GM18507 (cell line): ENCODE results near the gene CLCN1.

ENCODE experiments used
- DNase-seq: peaks from one replicate; pipeline ENCODE4 v3.0.0; 2011; ENCODE audit warnings: low read depth; ENCODE audit not compliant: insufficient read length; ENCODE audit errors: extremely low spot score
- FAIRE-seq: peaks from 2 replicates; lab custom pipeline; 2011; peaks lifted over from hg19 to GRCh38; lab: Jason Lieb, UNC

Gene CLCN1

DNA sequence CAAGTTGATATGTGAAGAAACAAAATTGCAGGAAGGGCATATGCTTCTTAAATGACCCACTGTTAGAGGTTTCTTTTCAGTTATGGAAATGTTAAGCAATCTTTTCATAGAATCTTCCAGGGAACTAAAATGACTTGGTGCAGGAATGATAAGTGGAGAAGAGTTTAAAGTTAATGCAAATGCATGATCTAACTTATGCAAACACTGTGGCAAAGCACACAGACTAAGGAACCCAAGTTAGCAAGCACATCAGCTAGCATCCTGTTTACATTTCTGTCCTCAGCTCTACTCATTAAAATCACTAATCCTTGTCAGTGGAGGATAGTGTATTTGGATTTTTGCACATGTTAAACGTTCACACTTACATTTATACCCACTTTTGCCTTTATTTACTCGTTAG, 9.3 kb downstream of the CLCN1 start:
- FAIRE-seq: no peak
- DNase-seq: no peak

DNA sequence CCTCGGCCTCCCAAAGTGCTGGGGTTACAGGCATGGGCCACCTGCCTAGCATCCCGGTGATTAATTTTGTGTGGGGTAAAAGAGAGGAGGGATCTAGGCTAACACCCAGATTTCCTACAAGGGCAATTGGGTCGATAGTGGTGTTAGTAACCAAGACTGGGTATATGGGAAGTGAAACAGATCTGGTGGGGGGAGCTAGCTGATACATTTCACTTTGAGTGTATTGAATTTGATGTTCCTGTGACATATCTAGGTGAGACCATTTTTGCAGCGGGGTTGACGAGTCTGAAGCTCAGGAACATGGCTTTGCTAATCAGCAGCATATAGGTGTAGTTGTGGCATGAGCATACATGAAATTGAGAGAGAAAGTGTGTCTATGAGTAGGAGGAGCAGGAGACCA, 12.0 kb downstream of the CLCN1 start:
- no peak for DNase-seq
- no peak for FAIRE-seq

DNA sequence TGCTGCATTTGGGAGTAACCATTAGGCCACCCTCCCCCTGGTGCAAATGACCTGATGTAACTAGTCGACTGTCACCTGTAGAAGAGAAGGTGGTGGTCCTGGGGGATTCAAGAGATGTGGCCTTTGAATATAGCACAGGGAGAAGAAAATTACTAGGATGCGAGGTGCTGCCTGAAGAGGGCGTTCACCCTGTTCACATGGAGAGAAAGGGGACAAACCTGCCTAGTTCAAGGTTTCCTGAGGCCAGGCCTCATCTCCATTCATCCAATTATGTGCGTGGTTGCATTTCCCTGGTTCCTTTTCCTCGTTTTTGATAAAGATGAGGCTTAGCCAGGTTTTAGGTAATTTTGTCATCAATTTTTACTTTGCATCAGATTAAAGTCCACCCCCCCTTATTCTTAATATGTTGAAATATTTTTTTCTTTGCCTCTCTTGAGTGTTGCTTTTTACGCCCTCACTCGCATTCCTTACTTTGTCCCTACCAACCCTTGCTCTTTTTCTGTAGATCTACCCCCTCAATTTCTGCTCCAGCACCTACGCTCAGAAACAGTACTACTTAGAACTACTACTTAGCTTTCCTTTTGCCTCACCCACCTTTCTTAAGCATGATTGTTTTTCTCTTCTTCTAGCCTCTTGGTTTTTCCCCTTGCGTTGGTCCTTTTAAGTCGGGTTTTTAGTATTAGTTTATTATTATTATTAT, 13.7 kb downstream of the CLCN1 start:
- FAIRE-seq: no peak
- DNase-seq: no peak

DNA sequence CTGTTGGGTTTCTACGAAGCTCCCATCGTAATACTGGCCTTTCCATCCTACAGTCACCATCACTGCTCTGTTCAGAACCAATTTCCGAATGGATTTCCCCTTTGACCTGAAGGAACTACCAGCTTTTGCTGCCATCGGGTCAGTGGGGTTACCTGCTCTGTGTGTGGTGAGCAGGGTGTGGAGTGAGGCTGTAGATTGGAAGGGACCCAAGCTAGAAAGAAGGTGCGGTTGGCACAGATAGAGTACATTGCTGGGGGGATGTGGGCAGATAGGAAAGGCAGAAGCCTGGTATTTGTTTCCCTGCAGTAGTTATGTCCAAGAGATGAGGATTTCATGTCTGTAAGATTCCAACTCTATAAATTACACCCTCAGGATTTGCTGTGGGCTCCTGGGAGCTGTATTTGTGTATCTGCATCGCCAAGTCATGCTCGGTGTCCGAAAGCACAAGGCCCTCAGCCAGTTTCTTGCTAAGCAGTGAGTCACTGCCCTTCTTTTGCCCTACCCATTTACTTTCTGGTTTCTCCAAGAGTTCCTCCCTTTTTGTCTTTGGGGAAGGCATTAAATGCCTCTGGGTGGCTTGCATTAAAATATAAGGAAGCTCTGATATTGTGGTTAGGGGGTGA, 15.4 kb downstream of the CLCN1 start:
- FAIRE-seq: no peak
- no peak for DNase-seq

DNA sequence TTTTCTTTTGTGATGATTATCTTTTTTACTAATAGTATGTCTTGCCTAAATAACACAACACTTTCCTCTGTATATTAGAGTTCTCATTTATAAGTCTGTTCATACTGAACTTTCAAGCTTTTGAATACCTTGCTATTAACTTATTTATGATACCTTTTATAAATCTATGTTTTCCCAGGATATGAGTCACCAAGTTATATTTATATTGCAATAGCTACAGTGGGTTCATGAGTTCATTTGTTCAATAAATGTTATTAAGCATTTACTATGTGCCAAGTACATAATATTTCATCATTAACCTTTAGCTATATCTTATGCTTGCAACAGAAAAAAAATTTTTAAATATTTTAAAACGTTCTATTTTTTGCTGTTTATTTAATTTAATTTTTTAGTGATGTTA, 18.3 kb downstream of the CLCN1 start:
- FAIRE-seq: no peak
- no peak for DNase-seq

DNA sequence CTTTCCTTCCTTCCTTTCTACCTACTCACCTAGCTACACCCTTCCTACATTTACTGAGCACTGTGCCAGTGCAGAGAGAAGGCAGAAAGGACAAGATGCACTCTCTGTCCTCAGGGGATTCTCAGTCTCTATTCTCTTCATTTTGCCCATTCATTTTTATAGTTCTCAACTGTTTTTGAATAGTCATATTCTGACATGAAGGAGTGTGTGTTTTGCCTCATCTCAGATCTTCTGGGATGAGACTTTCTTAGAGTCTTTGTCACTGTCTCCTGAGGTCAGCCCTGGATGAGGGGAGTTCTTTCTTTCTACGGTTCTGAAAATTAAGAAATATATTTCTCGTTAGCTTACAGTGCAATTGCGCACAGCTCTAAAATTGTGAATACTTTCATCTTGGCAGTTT, 21.3 kb downstream of the CLCN1 start:
- FAIRE-seq (no peak), DNase-seq (no peak)

DNA sequence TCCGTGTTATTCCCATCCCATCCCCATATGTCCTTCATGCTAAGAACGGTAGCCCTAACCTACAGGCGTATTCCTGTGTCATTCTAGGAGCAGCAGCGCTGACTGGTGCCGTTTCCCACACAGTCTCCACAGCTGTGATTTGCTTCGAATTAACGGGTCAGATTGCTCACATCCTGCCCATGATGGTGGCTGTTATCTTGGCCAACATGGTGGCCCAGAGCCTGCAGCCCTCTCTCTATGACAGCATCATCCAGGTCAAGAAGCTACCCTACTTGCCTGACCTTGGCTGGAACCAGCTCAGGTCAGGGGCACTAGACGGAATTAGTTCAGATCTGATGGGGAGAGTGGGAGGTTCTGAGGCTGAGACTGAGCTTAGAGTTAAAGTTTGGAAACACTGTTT, 25.9 kb downstream of the CLCN1 start:
- no peak for FAIRE-seq
- no peak for DNase-seq

DNA sequence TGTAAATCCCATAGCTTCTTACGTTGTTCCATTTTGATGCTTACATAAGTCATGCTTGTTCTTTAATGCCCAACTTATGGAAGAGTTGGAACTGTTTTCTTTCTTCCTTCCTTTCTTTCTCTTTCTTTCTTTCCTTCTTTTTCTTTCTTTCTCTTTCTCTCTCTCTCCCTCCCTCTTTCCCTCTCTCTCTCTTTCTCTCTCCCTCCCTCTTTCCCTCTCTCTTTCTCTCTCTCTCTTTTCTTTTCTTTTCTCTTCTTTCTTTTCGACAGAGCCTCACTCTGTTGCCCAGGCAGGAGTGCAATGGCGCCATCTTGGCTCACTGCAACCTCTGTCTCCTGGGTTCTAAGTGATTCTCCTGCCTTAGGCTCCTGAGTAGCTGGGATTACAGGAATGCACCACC, 27.7 kb downstream of the CLCN1 start:
- FAIRE-seq (no peak), DNase-seq (no peak)

DNA sequence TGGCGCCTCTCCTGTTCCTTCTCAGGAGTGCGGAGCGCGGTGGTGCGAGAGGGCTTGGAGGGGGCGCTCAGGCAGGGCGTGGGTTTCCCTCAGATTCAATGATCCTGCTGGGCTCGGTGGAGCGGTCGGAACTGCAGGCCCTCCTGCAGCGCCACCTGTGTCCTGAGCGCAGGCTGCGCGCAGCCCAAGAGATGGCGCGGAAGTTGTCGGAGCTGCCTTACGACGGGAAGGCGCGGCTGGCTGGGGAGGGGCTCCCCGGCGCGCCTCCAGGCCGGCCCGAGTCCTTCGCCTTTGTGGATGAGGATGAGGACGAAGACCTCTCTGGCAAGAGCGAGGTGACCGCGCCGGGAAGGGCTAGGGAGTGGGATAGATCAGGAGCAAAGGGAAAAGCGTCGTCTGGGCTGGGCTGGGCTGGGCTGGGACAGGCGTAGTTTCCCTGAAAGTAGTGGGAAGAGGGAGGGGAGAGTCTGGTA, 29.6 kb downstream of the CLCN1 start:
- FAIRE-seq (no peak), DNase-seq (no peak)

DNA sequence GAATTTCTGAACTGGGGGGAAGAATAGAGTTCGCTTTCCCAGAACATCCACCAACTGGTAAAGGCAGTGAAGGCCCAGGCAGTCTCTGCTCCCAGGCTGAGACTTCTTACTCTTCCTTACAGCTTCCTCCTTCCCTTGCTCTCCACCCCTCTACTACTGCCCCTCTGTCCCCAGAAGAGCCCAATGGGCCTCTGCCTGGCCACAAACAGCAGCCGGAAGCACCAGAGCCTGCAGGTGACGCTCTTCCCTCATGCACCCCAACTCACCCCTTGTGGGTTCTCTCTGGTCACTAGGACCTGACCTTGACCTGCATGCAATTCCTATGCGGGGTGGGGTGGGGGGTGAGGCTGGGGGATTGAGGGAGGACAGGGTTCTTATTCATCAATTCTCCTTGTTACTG, 30.1 kb downstream of the CLCN1 start:
- DNase-seq (no peak), FAIRE-seq (no peak)

DNA sequence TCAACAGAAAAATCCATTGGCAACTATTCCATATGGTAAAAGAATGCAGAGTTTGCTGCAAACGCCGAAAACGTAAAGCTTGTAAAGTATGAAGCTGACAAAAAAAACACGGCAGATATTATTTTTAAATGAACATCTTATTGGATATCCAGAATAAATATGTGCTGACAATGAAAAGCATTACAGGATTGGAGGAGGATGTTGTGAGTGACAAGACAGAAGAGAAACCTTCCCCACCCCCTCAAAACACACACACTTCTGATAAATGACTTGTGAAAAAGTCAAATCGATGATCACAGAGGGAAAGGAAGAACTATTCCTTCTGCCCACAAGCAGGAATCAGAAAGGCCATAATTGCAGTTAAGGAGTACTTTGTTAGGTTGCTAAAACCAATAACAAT, 32.0 kb downstream of the CLCN1 start:
- DNase-seq: no peak
- no peak for FAIRE-seq

DNA sequence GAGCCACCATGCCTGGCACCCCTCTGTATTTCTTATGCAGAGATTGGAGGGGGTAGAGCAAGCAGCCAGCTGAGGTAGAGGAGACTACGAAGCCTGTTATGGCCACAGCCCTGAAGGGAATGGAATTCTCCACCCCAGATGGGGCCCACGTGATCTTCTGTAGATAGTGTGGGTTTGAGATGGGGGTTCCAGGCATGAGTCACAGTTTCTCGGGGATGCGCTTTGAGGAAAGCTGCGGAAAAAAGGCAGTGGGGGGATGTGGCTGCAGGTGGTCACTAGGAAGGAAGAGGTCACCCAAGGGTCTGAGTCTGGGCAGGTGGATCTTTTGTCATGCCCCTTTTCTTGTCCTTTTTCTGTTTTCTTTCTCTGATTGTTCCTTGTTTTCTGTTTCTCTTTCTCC, 35.1 kb downstream of the CLCN1 start:
- DNase-seq (no peak), FAIRE-seq (no peak)

DNA sequence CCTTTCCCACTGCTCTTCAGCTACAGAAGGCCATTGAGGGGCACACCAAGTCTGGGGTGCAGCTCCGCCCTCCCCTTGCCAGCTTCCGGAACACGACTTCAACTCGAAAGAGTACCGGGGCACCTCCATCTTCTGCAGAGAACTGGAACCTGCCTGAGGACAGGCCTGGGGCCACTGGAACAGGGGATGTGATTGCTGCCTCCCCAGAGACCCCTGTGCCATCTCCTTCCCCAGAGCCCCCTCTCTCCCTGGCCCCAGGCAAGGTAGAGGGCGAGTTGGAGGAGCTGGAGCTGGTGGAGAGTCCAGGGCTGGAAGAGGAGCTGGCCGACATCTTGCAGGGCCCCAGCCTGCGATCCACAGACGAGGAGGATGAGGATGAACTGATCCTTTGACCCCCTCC, 35.7 kb downstream of the CLCN1 start:
- FAIRE-seq: no peak
- DNase-seq: no peak

DNA sequence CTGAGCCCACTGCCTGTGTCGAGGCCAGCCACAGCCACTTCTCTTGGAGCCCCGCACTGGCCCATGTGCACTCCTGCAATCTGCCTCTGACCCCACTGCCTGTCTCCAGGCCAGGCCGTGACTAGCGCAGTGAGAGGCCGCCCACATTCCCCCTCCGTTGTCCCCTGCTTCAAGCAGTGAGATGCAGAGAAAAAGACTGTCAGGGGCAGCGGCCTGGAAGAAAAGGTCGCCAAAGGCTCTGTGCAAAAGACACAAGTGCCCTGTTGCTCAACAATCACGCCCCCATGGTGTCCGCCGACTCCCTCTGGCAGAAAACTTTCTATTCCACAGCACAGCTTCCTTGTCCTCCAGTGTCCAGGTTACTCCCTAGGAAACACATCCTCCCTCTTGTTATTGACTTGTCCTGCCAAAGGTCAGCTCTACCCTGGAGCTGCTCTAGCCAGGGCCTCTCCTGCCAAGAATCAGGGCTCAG, 36.7 kb downstream of the CLCN1 start:
- DNase-seq (no peak), FAIRE-seq (no peak)

DNA sequence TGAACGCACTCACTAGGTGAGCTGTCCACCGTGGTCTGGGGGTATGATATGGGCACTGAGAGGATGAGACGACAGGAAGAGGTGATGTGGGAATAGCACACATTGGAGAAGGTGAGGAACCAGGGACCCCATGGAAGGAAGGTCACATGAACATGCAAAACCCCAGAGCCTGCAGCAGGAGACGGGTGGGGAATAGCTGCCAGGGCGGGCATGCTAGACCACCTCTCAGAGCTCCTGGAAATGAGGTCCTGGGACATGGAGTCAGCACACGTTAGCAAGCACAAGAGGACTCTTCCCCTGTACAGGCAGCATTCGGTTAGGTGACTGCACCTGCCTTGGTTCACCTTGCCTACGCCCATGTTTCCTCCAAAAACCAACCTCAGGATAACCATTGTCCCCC, 38.5 kb downstream of the CLCN1 start:
- DNase-seq: no peak
- FAIRE-seq: no peak

DNA sequence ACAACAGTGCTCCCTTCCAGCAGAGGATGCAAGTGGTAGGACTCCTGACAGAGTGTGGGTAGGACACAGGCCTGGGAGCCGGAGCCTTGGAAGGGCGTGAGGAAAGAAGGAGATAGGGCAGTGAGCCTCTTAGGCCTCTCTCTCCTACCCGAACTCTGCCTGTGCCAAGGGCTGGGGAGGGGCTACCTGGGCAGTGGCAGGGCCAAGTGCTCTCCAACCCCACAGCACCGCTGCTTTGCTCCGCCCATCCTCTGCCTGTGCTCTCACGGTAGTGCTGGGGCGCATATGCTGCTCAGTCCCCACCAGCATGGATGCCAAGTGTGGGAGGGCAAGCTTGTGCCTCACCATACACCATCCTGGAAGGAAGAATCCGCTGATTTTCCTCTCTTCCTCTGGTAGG, 39.1 kb downstream of the CLCN1 start:
- DNase-seq (no peak), FAIRE-seq (no peak)

DNA sequence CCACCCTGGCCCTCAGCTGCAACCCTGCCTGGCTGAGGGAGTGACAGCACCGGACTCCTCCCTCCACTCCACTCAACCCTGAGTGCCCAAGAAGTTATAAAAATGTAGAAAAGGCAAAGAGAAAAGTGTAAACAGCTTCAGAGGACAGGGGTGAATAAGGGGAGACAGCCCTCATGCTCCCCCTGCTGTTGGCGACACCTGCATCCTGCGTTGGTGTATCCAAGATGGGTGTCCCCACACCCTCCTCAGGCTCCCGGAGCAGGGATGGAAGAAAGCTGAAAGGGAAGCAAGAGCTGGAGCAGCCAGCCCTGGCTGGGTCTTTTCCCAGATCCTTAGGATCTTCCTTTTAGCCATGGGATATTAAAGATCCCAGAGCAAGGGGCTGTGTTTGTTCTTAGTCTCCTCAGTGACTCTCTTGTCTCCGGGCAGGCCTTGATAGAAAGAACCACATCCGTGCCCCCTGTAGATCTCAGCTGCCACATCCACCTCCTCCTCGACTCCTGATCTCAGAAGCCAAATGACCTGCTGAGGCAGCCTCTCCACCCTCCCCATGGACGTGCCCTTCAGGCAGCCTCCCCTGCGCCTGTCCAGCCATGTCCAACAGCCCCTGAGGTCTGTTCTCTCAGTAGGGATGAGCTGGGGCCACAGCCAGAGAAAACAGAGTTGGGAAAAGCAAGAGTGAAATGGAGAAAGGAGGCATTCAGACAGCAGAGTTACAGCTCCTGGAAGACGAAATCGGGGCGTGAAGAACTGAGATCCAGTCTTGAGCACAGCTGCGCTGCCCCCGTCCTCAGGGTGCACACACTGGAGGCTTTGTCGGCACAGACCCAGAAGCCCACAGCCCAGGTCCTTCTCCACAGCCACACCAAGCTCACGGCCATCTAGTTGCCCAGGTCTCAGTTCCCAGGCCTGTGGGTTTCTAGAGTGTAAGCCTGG, 39.8 kb downstream of the CLCN1 start:
- no peak for FAIRE-seq
- no peak for DNase-seq

DNA sequence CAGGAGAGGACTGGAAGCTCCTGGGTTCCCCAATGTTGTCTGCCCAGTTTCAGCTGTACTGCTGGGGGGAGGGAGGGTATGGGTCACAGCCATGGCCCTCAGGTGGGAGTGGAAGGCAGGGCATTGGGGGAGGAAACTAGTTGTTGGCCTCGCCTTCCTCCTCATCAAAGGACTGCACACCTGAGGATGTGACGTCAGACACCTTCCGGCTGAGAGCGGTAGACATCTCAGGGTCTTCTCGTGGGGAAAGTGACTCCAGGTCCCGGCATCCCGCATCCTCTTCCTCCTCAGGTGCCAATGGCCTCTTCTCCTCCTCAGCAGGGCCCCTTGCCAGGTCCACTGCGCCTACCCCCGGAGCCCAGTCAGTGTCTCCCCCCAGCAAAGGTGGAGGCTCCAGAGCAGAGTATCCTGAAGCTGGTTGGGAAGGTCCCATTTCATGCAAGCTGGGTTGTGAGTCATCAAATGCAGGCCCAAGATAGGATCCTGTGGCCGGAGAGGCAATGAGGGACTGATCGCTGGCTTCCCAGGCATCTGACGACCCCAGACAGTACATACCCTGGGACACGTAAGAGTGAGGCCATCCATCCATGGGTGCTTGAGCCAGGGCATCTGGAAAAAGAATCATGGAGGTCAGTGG, 40.6 kb downstream of the CLCN1 start:
- FAIRE-seq (no peak), DNase-seq (no peak)

DNA sequence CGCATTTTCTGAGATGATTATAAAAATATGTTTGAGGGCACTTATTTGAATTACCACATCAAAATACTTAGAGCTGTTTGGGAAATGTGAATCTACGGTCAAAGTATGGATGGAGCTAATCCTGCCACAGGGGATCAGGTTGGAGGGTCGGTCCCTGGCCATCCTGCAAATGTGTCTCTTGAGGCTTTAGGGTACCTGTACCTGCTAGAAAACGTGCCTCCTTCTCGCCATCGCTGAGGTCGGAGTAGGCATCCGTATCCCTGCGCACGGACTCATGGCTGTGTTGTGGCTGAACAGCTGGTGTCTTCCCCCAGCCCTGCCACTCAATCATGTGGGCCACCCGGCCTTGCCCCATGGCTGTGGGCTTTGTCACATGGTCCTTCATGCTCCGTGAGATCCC, 42.7 kb downstream of the CLCN1 start:
- FAIRE-seq (no peak), DNase-seq (no peak)

DNA sequence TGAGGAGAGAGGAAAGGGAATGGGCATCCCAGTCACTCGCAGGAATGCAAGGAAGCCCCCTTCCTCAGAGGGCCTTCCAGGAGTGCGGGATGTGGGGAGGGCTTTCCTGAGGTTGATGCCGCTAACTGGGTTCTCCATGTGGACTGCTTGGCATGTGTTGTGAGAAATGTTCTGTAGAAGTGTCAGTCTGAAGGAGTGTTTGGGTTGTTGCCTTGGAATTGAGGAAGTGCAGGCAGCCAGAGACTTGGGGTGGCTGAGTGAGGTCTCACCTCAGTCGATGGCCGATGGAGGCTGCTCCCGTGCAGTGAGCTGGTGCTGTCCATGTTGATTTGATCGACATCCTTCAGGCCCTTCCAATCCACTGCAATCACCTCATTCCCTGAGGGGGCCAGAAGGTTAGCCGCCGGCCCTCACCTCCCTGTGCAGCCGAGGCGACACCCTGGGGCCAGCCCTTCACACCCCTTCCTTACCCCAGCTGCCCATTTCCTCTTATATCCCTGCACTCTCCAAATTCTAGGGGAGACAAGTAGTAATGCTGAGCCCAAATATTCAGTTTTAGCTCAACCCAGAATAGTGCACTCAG, 44.0 kb downstream of the CLCN1 start:
- FAIRE-seq: no peak
- DNase-seq: no peak
